ENCODE measurements around the gene DNAH12. TPM values are rescaled to one million over a fixed set of nuclear protein-coding genes. Genes with fewer than 3 reads are reported as not detected.

The DNAH12 gene, protein sequence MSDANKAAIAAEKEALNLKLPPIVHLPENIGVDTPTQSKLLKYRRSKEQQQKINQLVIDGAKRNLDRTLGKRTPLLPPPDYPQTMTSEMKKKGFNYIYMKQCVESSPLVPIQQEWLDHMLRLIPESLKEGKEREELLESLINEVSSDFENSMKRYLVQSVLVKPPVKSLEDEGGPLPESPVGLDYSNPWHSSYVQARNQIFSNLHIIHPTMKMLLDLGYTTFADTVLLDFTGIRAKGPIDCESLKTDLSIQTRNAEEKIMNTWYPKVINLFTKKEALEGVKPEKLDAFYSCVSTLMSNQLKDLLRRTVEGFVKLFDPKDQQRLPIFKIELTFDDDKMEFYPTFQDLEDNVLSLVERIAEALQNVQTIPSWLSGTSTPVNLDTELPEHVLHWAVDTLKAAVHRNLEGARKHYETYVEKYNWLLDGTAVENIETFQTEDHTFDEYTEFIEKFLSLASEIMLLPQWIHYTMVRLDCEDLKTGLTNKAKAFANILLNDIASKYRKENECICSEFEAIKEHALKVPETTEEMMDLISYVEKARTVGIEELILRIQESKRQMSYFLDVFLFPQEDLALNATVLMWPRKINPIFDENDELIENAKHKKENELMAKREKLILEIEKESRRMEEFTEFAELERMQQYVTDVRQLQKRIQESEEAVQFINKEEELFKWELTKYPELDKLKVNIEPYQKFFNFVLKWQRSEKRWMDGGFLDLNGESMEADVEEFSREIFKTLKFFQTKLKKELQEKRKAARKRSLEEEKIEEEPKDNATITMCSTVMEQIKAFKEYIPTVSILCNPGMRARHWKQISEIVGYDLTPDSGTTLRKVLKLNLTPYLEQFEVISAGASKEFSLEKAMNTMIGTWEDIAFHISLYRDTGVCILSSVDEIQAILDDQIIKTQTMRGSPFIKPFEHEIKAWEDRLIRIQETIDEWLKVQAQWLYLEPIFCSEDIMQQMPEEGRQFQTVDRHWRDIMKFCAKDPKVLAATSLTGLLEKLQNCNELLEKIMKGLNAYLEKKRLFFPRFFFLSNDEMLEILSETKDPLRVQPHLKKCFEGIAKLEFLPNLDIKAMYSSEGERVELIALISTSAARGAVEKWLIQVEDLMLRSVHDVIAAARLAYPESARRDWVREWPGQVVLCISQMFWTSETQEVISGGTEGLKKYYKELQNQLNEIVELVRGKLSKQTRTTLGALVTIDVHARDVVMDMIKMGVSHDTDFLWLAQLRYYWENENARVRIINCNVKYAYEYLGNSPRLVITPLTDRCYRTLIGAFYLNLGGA (N-terminal part only)
- under 0.01 and 0.18 TPM in 2 replicates for total RNA-seq

DNA sequence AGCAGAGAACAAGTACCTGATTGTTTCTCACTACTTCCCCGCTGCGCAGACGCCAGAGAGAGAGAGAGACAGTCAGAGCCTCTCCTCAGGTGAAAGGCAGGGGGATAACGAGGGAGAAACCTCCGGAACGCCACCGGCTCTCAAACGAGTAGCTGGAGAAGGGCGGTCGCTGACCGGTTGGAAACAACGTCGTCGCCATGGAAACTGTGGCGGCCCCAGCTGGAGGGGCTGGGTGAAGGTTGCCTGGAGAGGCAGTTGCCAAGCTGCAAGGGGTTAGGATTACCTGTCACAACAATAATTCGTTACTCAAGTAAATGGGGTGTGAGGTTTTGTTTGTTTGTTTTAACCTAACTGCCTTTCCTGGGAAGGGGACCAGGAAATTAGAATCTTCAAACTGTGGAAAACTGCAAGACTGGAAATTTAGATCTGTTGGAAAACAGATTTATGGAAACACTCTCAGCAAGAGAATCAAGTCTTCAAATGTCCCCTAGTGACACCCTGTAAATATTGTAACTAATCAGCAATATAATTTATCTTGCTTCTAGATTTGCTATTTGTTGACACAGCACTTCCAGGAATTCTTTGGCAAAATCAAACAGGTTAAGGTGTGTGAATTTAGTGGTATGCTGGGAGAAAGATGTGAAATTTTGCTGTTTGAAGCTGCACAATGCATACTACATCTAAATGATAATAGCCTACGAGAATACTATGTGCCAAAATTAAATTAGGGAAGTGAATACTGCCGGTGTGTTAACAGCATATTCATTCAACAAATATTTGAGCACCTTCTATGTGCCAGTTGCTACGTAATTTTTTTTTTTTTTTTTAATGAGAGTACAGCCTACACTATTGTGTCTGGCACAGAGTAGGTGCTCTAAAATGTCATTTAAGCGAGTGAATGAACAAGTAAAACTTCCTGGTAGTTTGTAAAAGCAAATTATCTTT is at the start of gene DNAH12:
TSS of gene DNAH12 (minus strand) at position 164 of the 945 bp plus-strand sequence. CDS start 1,474 bp downstream, outside the sequence.

DNA sequence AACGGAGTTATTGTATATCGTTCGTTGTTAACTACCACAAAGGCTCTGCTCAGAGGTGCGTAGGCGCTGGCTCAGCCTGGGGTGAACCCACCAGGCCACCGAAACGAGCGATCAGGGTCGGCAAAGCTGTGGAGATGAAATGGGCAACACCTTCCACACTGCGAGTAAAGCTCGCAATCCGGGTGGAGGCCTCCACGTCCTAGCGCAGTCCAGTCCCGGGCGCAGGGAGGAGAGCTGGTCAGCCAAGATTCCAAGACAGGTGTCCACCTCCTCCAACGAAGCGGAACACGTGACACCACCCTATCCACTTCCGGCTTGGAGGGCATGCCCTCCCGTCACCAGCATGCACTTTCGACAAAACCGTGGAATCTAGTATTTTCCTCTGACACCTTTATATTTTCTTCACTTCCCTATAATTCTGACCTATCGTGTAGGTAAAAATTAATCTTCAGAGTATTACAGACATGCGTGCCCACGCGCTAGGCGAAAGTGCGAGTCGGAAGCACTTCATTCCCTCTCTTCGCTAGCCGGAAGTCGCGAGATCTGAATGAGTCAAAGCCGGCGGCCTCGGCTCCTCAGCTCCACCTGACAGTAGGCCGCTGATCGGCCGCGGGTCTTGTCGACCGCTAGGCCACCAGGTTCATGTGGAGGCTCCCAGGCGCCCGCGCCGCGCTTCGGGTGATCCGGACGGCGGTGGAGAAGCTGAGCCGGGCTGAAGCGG is 11.8 kb upstream of the DNAH12 start, which contains the start of gene PDE12:
TSS of gene PDE12 (plus strand) at position 537 of the 721 bp plus-strand sequence. CDS start at position 643, 106 bp downstream.

DNA sequence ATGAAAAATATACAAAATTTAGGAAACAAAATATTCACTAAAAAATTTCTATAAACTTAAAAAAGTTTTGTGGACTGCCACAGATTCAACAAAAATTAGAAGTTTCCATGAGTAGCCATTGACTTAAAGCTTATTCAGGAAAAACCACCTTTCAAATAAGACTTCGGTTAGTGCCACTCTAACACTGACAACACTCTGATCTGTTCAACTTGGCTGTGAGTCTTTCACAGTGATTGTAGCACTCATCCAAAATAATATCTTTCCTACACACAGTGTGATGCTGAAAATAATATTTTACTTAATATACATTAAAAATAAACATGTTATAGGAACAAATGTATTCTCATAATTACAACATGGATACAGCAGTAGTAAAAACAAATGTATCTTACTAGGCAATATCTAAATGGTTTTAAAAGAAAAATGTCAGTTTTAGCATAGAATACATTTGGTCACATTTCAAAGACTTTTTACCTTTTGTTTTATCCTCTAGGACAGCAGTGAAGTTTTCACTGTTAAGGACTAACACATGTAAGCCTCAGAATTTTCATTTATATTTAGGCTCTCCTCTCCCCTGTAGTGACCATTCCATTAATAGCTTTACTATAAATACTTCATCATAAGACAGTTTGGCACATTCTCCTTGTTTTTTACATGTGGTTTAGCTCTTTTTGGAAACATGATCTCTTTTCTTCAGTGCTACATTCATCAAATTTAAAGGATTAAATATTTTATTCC is 251.8 kb downstream of the DNAH12 start, which contains the start of gene ASB14:
TSS of gene ASB14 (minus strand) at position 527 of the 738 bp plus-strand sequence. CDS start 652 bp downstream, outside the sequence.

Other genes starting within 250 kb of the DNAH12 start
- gene PDE12, start 11.9 kb upstream of the DNAH12 start, total RNA-seq: 7.4 and 14.1 TPM in 2 replicates
- gene ARF4, start 53.0 kb upstream of the DNAH12 start, total RNA-seq: 260 and 273 TPM in 2 replicates
- 11.7 and 12.4 TPM in 2 replicates for gene DENND6A, start 148.7 kb upstream of the DNAH12 start, total RNA-seq
- gene SLMAP, start 212.0 kb upstream of the DNAH12 start, total RNA-seq: 37.1 and 39.7 TPM in 2 replicates

Measured in smooth muscle cell of bladder (primary cell).